Glomerular endothelial cell (primary cell): ENCODE measurements around the gene TBC1D24. TPM values are rescaled to one million over a fixed set of nuclear protein-coding genes. Genes with fewer than 3 reads are reported as not detected.
"Not testable (repeated sequence)": the region's sequence is repeated elsewhere in the genome, so short reads cannot be mapped to it uniquely, and the experiment has no call there.

Source experiments
- DNase-seq: peaks from one replicate; pipeline ENCODE4 v3.0.0-alpha.2; 2011; ENCODE audit warnings: low read depth, low spot score; ENCODE audit errors: extremely low read depth
- total RNA-seq: library from RNA; depleted of rRNA; stranded (reverse); fragments of >200 nt; gene quantifications from 2 replicates; pipeline ENCODE4 v1.2.3, GENCODE V29; 2015

Gene TBC1D24
- total RNA-seq: 12.9 and 19.7 TPM in 2 replicates

DNA sequence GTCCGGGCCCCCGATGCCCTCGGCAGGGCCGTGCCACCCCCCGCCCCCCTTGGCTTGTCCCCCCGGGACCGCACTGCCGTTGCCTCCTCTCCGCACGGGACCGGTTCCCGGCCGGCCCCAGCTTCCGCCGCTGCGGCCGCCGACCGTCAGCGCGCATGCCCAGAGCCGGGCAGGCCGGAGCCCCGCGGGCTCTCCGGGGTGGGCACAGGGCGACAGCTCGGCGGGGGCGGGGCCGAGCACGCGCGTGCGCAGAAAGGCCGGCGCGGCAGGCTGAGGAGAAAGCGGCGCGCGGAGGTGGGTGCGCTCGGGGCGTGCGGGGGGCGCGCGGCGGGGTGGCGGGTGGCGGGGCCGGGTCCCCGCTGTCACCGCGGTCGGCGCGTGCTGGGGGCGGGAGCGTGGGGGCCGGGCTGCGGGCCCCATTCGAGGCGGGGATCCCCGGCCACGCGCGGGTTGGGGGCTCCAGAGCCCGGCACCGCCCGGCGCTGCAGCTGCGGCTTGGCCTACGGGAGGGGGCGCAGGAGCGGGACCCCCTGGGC, at the start of gene TBC1D24:
Gene TBC1D24, plus strand, starts transcription at position 251 of the 536 bp plus-strand sequence. CDS start 21,022 bp downstream, outside the sequence.
- DNase-seq: no peak

- DNase-seq: no peak
Observed at GRCh38 chr16:2425825-2426430, 49.0 kb upstream of the TBC1D24 start.

DNA sequence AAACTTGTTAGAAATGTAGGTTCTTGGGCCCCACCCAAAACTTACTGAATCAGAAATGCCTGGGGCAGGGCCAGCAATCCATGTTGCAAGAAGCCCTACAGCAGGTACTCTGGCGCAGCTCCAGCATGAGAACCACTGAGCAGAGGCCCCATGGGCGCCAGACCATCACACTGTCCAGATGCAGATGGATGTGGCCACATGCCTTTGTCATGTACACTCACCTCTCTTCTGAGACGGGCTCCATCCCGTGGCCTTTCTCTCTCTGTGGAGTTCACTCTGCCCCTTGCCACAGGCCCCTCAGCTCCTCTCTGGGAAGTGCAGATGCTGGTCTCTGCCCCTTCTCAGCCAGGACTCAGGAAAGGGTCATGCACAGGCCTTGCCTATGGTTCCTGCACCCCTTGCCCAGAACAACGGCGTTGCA, 48.0 kb upstream of the TBC1D24 start:
- DNase-seq: no peak

GRCh38 chr16:2427526-2427925, 47.4 kb upstream of the TBC1D24 start:
- no peak for DNase-seq

GRCh38 chr16:2428051-2428783, 46.7 kb upstream of the TBC1D24 start:
- no peak for DNase-seq

DNA sequence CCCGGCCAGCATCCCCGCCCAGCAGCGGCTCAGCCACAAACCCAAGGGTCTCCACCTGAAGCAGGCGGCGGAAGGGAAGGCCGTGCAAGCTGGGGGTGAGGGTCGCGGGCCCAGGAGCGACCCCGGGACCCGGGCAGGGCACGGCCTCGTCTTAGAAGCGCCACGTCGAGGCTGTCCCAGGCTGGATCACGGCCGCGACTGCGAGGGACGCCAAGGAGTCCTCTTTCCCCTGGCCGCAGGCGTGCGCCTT, 46.2 kb upstream of the TBC1D24 start:
- DNase-seq: no peak

GRCh38 chr16:2429034-2429770, 45.7 kb upstream of the TBC1D24 start, which contains the start of gene CCNF:
Gene CCNF, plus strand, starts transcription at chr16:2429447. Its CDS starts 35 bp downstream, at chr16:2429482.
- DNase-seq: no peak

DNA sequence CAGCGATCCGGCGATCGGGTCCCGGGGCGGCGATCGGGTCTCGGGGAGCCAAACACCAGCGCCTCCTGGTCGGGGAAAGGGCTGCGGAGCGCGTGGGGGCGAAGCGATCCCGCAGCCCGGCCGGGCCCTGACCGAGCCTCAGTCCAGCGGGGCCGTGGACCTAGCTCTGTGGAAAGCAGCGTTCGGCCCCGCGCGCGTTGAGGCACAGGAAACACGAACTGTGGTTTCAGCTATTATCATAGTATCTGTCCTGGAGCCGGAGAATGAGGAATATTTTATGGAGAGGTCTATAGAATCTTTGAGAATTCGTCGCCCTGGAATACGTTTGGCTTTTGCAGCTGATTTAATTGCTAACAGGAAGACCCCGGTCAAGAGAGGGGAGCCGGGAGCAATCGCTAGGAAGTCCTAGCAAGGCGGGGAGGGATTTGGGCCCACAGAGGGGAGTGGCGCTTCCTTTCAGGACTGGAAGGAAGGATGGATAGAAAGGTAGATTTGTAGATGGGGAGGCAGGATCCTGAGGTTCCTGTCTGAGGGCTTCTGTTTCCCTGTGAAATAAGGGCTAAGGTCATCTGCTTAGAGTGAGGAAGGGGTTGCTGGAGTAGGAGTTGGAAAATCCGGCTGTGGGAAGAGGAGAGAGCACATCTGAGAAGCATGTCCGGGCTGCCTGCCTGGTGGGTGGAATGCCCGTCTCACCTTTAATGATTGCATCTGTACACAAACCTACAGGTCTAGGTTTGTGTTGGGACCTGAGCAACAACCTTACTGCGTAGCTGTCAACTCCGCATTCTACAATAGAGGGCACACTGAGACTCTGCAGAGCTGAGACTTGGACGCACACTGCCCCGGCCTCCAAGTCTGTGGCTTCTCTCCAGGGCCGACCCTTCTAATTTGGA, 44.9 kb upstream of the TBC1D24 start:
- DNase-seq: no peak

DNA sequence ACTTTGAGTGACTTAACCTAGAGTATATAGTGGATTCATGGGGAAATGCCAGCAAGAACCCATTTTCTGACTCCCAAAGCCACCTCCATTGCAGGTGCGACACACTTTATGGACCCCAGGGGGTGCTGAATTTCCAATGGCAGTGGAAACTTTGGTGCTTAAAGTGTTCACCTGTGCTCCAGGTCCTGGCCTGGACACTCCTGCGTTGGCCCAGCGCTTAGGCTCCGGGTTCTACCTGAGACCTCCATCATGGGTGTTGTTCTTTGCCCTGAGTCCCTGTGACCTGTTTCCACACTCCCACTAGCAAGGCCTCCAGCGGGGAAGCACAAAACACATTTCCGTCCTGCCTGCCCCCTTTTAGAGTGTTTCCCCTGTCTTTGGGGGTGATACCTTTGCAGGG, 42.6 kb upstream of the TBC1D24 start:
- no peak for DNase-seq

GRCh38 chr16:2432801-2433505, 42.0 kb upstream of the TBC1D24 start:
- DNase-seq: no peak

DNA sequence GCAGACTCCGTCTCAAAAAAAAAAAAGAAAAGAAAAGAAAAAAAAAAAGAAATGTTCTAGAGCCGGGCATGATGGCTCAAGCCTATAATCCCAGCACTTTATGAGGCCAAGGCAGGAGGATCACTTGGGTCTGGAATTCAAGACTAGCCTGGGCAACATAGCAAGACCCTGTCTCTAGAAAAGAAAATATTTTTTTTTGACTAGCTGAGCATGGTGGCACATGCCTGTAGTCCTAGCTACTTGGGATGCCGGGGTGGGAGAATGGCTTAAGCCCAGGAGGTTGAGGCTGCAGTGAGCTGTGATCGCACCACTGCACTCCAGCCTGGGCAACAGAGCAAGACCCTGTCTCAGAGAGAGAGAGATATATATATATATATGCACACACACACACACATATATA, 39.7 kb upstream of the TBC1D24 start:
- DNase-seq: not testable (repeated sequence)

- DNase-seq: no peak
Observed at GRCh38 chr16:2436110-2436509, 38.8 kb upstream of the TBC1D24 start.

GRCh38 chr16:2437032-2437790, 37.7 kb upstream of the TBC1D24 start:
- no peak for DNase-seq

- DNase-seq: no peak
Observed at GRCh38 chr16:2438121-2438520, 36.8 kb upstream of the TBC1D24 start.

DNA sequence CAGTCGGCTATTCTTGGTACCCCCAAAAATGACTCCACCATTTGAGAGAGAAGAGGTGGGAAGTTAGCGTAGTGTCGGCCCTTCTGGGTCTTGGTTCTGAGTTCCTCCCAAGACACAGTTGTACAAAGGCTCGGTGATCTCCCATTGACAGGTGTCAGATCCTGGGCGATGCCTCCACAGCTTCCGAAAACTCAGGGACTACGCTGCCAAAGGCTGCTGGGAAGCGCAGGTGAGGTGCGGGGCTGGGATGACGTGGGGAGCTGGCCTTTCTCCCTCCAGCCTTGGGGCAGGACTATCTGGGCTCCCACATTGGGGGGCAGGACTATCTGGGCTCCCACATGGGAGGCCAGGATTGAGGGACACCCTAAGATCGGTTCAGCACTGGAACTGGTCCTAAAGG, 35.3 kb upstream of the TBC1D24 start:
- DNase-seq: no peak

DNA sequence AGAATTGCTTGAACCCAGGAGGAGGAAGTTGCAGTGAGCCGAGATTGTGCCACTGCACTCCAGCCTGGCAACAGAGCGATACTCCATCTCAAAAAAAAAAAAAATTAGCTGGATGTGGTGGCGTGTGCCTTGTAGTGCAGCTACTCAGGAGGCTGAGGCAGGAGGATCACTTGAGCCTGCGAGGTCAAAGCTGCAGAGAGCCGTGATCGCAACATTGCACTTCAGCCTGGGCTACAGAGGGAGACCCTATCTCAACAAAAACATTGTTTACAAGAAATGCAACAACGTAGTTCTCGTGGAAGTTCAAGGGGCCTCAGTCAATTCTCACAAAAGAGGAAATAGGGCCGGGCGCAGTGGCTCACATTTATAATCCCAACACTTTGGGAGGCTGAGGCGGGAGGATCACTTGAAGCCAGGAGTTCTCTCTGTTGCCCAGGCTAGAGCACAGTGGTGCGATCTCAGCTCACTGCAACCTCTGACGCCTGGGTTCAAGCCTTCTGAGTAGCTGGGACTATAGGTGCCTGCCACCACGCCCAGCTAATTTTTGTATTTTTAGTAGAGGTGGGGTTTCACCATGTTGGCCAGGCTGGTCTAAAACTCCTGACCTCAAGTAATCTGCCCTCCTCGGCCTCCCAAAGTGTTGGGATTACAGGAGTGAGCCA, 33.7 kb upstream of the TBC1D24 start:
- not testable (repeated sequence) for DNase-seq

- DNase-seq: no peak
Observed at GRCh38 chr16:2443555-2443954, 31.4 kb upstream of the TBC1D24 start.

- no peak for DNase-seq
Observed at GRCh38 chr16:2447920-2448583, 26.9 kb upstream of the TBC1D24 start.
